HTERT RPE-1 (cell line): ENCODE measurements around the gene TVP23C.
"Not testable (repeated sequence)": the region's sequence is repeated elsewhere in the genome, so short reads cannot be mapped to it uniquely, and the experiment has no call there.

Experiments used
- in situ Hi-C: fragments of 300-500 bp; cut with MboI; formaldehyde crosslinking; loops from 4 replicates; pipeline ENCODE4 v1.14.3; 2020; ENCODE audit warnings: low sequenced_read_pairs

Gene TVP23C

GRCh38 chr17:15526292-15527218 lies 36.7 kb downstream of the TVP23C start:
- in situ Hi-C loops: not testable (repeated sequence)

DNA sequence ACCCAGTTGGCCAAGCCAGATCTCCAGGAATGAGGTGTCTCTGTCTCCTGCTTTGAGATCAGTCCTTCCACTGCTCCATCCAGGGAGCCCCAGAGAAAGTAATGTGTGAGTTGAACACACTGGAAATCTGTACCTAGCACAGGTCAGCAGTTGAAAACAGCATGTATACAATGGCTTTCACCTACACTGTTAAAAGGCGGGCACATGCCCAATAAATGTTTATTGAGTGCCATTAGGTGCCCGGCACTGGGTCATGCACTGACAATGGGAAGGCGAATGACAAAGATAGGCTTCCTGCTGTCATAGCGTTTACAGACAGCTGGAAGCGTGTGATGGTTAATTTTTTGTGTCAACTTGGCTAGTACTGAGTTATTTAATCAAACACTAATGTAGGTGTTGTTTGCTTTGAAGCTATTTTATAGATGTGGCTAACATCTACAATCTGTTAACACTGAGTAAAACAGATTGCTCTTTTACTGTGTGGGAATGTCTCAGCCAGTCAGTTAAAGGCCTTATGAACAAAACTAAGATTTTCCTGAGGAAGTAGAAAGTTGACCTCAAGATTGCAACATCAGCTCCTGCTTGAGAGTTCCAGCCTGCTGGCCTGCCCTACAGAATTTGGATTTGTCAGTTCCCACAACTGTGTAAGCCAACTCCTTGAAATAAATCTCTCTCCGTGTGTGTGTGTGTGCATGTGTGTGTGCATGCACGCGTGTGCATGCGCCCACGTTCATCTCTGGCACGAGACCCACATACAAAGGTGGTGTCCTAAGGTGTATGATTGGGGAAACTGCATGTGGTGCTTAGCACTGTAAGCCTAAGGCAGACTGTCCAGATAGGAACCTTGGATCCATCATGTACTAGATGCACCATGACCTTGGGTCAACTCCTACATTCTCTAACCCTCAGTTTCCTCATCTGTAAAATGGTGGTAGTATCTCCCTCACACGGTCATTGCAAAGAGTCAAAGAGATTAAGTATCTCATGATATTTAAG lies 38.0 kb downstream of the TVP23C start:
- in situ Hi-C loops: not testable (repeated sequence)

DNA sequence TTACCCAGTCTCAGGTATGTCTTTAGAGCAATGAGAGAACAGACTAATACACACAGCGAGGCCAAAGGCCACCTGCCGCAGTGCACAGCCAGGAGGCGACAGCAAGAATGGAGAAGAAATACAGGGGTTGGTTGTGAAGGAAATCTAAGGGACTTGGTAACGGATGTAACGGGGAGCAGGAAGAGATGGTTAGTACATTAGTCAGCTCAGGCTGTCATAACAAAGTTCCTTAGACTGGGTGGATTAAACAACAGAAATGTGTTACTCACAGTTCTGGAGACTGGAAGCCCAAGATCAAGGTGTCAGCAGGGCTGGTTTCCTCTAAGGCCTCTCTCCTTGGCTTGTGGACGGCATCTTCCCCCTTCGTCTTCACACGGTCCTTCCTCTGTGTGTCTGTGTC lies 47.1 kb downstream of the TVP23C start:
- in situ Hi-C loops: no loop called here

GRCh38 chr17:15514469-15514868 lies 48.8 kb downstream of the TVP23C start:
- in situ Hi-C loops: no loop called here

DNA sequence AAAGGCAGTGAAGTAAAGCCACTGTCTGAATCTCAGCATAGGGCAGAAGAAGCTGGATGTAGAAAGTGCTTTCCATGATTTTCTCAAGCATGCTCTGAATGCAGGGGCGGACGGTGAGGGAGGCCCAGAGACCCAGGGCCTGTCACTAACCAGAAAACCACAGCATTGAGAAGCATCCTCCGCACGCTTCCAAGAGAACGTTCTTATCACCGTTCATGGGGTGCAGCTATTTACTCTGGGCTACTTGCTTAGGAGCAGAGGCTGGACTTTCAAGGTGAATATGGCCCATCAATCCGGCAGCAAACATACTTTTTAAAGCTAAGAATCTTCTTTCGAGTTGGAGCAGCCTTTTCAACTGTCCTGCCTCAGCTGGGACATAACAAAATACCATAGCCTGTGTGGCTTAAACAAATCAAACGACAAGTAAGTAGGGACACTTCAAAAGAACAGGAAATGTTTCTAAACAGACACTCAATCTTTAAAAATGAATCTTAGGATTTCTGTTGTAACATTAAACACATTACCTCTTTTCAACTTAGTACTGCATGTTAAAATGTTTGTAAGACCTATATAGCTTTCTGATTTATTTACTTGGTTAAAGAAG lies 49.3 kb downstream of the TVP23C start:
- in situ Hi-C loops: no loop called here

DNA sequence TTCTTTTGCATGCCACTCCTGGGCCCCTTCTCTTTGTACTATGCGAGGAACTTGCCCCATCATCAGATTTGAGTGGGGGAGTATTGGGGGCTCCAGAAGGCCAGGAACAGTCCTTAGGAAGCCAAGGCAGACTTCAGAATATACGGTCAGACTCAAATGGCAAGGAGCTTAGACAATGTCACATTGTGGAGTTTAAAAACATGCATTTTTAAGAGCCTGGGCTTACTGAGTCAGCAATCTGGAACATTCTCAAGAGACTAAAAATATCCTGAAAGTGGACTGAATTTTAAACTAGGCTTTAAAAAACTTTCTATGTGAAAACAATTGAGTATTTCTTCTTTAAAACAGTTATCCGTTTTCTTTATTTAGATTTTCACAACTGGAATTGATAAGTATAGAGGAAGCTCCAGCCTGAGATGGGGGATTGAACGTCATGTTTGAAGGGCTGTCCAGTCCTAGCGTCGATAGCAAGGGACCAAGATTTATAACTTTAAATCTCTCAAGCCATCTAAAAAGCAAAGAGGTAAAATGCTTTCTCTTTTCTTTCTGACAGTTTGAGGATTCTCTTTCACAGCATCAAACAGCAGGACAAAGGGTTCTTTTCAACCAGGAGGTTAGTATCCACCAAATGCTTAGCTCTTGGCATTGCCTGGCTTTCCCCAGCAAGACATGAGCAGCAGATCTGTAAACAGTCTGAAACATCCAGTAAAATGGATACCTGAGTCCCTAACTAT lies 50.1 kb downstream of the TVP23C start:
- in situ Hi-C loops: no loop called here

DNA sequence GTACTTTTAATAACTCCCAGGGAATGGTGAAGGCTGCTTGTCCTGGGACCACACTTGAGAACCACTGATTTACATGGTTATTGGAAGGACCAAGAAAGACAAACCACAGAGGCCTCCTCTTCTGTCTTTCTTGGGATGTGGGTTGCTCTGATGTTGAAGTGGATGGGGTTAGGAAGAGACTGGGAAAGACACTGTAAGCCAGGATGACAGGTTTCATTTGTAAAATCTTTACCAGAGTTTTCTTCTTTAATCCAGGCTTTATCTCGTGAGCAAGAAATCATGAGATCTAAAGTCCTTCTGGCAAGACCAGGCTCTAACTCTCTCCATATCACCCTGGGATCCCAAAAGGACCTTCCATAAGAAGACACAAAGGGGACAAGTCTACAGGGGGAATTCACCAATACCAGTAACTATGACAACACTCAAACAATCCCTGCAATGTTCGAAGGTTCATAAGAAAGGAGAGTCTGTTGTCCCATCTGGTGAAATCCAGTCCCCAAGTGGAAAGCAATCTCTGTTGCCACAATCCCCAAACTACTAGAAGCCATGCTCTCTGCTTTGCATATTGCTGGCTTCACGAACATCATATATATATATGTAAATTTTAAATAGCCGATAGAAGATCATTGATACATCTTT lies 51.1 kb downstream of the TVP23C start:
- in situ Hi-C loops: no loop called here

- in situ Hi-C loops: no loop called here
Observed at GRCh38 chr17:15511142-15511541, 52.1 kb downstream of the TVP23C start.

DNA sequence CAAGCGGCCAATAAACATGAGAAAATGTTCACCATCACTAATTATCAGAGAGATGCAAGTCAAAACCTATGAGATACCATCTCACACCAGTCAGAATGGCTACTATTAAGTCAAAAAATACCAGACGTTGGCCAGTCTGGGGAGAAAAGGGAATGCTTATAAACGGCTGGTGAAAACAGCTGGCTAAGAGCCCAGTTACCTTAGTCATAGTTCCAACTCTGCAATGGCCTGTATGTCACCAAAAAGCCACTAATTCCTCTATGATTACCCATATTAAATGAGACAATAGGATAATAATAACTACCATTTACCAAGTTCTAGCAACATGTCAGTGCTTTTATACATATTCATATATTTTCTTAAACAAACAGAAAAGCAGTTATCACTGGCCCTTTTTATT lies 52.9 kb downstream of the TVP23C start:
- in situ Hi-C loops: no loop called here

DNA sequence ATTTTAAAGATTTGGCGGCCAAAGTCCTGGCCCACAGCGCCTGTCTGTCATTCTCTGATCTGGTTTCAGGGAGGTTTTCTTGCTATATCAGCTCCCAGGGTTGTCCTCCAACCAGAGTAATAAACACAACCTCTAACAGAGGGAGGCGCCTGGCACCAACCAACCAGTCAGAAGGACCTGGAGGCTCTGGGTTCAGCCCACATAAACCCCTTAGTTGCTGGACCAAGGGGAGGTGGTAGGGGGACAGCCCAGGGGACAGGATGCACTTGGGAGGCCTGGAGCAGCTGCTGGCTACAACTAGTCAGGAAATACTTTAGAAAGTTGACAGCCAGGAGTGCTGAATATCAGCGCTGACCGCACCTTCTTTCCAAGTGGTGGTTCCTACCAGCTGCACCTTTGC lies 54.2 kb downstream of the TVP23C start:
- in situ Hi-C loops: no loop called here

GRCh38 chr17:15508466-15508865 lies 54.8 kb downstream of the TVP23C start:
- in situ Hi-C loops: no loop called here

DNA sequence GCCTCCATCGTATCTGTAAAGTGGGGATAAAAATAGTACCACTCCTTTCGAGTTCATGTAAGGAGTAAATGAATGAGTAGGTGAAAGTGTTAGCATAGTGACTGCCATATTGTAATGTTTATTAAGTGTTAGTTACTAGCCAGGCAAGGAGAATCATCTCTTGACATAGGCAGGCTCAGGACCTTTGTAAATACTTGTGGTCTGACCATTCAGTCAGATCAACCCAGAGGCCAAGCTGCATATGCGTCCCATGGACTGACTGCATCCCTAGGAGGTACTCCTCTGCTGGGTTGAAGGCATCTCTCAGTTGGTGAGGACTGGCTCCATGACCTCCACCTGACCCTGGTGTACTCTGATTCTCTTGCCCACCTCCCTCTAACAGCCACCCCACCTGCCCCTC lies 55.4 kb downstream of the TVP23C start:
- in situ Hi-C loops: no loop called here

DNA sequence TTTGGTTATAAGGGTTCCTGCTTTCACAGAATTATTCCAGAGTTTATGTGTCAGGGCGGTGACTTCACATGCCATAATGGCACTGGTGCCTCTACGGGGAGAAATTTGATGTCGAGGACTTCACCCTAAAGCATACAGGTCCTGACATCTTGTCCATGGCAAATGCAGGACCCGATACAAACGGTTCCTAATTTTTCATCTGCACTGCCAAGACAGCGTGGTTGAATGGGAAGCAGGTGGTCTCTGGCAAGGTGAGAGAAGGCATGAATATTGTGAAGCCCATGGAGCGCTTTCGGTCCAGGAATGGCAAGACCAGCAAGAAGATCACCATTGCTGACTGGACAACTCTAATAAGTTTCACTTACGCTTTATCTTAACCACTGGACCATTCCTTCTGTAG lies 56.3 kb downstream of the TVP23C start:
- in situ Hi-C loops: no loop called here

GRCh38 chr17:15505708-15506107 lies 57.6 kb downstream of the TVP23C start:
- in situ Hi-C loops: not testable (repeated sequence)

DNA sequence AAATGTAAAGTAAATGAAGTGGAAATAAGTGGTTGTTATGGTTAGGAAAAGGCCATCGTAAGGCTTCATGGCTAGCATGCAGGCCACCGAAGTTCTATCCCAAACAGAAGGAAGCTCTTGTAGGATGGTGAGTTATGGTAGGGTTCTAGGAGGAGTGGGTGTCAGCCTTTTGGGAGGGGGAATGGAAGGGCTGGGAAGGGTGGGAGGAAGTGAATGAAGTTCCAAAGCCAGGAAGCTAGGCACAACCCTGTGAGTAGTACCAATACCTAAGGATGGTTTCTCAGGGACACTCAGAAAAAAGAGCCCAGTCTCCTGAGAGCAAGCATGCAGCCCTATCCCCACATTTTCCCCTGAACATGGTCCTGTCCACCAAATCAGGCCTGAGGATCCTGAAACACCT lies 59.6 kb downstream of the TVP23C start:
- in situ Hi-C loops: no loop called here

- in situ Hi-C loops: no loop called here
Observed at GRCh38 chr17:15502369-15503112, 60.7 kb downstream of the TVP23C start.

DNA sequence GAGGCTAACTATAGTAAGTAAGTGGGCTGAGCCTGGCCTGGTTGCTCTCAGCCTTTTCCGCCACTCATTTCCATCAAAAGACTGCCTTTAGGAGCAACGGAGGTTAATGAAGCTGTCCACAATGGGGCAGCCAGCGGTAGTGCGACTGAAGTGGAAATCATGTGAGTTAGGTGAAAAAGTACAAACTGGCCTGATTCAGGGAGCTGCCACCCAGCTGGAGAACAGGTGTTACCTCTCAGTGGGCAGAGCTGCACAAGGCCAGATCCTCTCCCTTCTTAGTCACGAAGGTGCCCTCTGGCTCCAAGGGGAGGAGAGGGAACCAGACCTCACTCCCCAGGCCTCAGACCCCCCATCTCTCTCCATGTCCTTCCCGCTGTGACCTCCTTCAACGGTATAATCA lies 61.5 kb downstream of the TVP23C start:
- in situ Hi-C loops: no loop called here

DNA sequence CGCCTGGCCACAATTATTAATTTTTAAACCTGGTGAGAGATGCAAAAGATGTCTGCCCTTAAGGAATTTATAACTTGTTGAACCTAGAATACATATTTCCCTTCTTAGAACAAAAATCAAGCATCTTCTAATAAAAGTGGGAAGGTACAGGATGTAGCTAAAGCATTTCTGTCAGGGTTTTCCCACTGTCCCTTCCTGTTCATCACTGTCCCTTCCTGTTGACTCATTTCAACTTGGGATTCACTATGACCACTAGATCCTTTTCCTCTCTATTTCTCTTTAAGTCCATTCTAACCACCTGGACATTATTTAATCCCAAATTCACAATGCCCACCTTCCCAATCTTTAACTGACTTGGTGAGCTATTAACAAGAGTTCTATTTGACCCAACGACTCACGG lies 62.0 kb downstream of the TVP23C start:
- in situ Hi-C loops: no loop called here

GRCh38 chr17:15498107-15498506 lies 65.2 kb downstream of the TVP23C start:
- in situ Hi-C loops: no loop called here
